MM.1S (cell line): Measurements from ENCODE around the gene CT83.
A peak's percentile ranks its signal among the peaks of the same experiment; 100 is the strongest.

Experiments
- DNase-seq: peaks from one replicate; pipeline ENCODE4 v3.0.0-alpha.2; 2015
- H2AFZ ChIP-seq: fragments of 300-600 bp; sonication (generic); 2 replicates; pipeline ENCODE4 v1.6.0; 2016; ENCODE audit warnings: antibody characterized with exemption, low read length
- H3F3A ChIP-seq: fragments of 300-600 bp; sonication (generic); 2 replicates; pipeline ENCODE4 v1.6.1; 2016; ENCODE audit warnings: mild to moderate bottlenecking, antibody characterized with exemption, low read length, moderate library complexity, mixed read lengths; ENCODE audit not compliant: insufficient read depth
- H3K27ac ChIP-seq: fragments of 300-600 bp; sonication (generic); 2 replicates; pipeline ENCODE4 v1.5.1; 2016; ENCODE audit warnings: mild to moderate bottlenecking, low read length
- H3K27me3 ChIP-seq: fragments of 300-600 bp; sonication (generic); replicated peaks from 2 replicates; pipeline ENCODE4 v1.6.0; 2016; ENCODE audit warnings: low read length; ENCODE audit not compliant: insufficient read depth
- H3K36me3 ChIP-seq: fragments of 300-600 bp; sonication (generic); replicated peaks from 2 replicates; pipeline ENCODE4 v1.6.1; 2016; ENCODE audit warnings: mild to moderate bottlenecking, low read length, mixed read lengths; ENCODE audit not compliant: insufficient read depth
- H3K4me1 ChIP-seq: fragments of 300-600 bp; sonication (generic); 2 replicates; pipeline ENCODE4 v1.6.1; 2016; ENCODE audit warnings: low read length, mixed read lengths
- H3K4me2 ChIP-seq: fragments of 300-600 bp; sonication (generic); 2 replicates; pipeline ENCODE4 v1.6.0; 2016; ENCODE audit warnings: low read depth, low read length
- H3K4me3 ChIP-seq: fragments of 300-600 bp; sonication (generic); 2 replicates; pipeline ENCODE4 v1.5.1; 2016; ENCODE audit warnings: low read length, mixed read lengths
- H3K79me2 ChIP-seq: fragments of 300-600 bp; sonication (generic); 2 replicates; pipeline ENCODE4 v1.6.1; 2016; ENCODE audit warnings: mixed run types, low read length, mixed read lengths
- H3K9ac ChIP-seq: fragments of 300-600 bp; sonication (generic); 2 replicates; pipeline ENCODE4 v1.6.1; 2016; ENCODE audit warnings: low read length, mixed read lengths
- H3K9me2 ChIP-seq: fragments of 300-600 bp; sonication (generic); replicated peaks from 2 replicates; pipeline ENCODE4 v1.6.1; 2016; ENCODE audit warnings: mild to moderate bottlenecking, low read length, mixed read lengths; ENCODE audit not compliant: insufficient read depth
- H3K9me3 ChIP-seq: fragments of 300-600 bp; sonication (generic); replicated peaks from 2 replicates; pipeline ENCODE4 v1.6.1; 2016; ENCODE audit warnings: mild to moderate bottlenecking, low read length, mixed read lengths; ENCODE audit not compliant: insufficient read depth
- H4K20me1 ChIP-seq: fragments of 300-600 bp; sonication (generic); 2 replicates; pipeline ENCODE4 v1.6.1; 2016; ENCODE audit warnings: mild to moderate bottlenecking, low read length, moderate library complexity, mixed read lengths; ENCODE audit not compliant: insufficient read depth
- EZH2 ChIP-seq: fragments of 300-600 bp; sonication (generic); optimal IDR thresholded peaks from 2 replicates; pipeline ENCODE3; 2017; ENCODE audit warnings: low read depth, mild to moderate bottlenecking, antibody characterized with exemption, low read length, mixed read lengths
- EZH2phosphoT487 ChIP-seq: fragments of 300-600 bp; sonication (generic); IDR thresholded peaks from 2 replicates; pipeline ENCODE4 v1.6.1; 2018; ENCODE audit warnings: antibody characterized with exemption, low read length
- TF ChIP-seq, protein P1 (sequence below): fragments of 300-600 bp; sonication (generic); IDR thresholded peaks from 2 replicates; pipeline ENCODE4 v1.5.1; 2016; ENCODE audit warnings: antibody characterized with exemption, low read length, mixed read lengths

The CT83 gene

DNA sequence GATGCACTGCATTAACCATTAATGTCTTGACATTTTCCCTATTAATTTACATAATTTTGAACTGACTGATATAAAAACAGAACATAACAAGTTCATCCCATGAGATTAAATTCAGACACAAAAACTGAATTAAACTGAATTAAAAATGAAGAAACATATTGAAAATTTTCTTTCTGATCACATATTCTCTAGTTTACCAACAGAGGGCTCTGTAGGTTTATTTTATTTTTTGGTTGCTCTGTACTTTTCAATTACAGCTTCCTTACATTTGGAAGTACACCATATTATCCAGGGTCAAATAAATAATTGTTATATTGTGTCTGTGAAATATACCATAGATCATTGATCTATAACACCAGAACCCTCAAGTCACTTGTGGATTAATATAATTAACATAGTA lies 27.3 kb upstream of the CT83 start:
- Histone ChIP-seq H2AFZ (no peak overlapping the region), H3K4me3 (no peak overlapping the region), H3K27ac (no peak overlapping the region), H4K20me1 (no peaks in the 10 kb centered on the region), H3K9ac (no peak overlapping the region), H3K4me1 (no peaks in the 10 kb centered on the region), H3K36me3 (no peaks in the 10 kb centered on the region), H3K9me3 (no peaks in the 10 kb centered on the region), H3F3A (no peaks in the 10 kb centered on the region), H3K4me2 (no peak overlapping the region), H3K9me2 (no peaks in the 10 kb centered on the region), H3K27me3 (no peaks in the 10 kb centered on the region), H3K79me2 (no peaks in the 10 kb centered on the region)
- DNase-seq = no peak
- no peak for TF ChIP-seq EZH2phosphoT487
- TF ChIP-seq, protein P1, sequence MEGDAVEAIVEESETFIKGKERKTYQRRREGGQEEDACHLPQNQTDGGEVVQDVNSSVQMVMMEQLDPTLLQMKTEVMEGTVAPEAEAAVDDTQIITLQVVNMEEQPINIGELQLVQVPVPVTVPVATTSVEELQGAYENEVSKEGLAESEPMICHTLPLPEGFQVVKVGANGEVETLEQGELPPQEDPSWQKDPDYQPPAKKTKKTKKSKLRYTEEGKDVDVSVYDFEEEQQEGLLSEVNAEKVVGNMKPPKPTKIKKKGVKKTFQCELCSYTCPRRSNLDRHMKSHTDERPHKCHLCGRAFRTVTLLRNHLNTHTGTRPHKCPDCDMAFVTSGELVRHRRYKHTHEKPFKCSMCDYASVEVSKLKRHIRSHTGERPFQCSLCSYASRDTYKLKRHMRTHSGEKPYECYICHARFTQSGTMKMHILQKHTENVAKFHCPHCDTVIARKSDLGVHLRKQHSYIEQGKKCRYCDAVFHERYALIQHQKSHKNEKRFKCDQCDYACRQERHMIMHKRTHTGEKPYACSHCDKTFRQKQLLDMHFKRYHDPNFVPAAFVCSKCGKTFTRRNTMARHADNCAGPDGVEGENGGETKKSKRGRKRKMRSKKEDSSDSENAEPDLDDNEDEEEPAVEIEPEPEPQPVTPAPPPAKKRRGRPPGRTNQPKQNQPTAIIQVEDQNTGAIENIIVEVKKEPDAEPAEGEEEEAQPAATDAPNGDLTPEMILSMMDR = peak; percentile 41

DNA sequence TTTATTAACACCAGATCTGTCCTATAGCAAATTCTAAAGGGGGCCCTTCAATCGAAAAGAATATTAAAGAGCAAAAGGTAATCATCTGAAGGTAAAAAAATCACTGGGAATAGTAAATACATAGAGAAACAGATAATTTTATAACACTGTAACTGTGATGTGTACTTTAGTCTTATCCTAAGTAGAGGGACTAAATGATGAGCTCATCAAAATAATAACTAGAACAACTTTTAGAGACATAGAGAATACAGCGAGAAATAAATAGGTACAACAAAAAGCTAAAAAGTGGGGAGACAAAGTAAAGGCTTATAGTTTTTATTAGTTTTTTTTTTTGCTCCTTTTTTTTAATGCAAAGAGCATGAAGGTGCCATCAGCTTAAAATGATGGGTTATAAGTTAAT lies 17.3 kb upstream of the CT83 start:
- H2AFZ ChIP-seq = no peak overlapping the region
- H3K4me3 ChIP-seq = no peak overlapping the region
- no peaks in the 10 kb centered on the region for H3F3A ChIP-seq
- no peaks in the 10 kb centered on the region for H3K9me2 ChIP-seq
- no peak for DNase-seq
- no peaks in the 10 kb centered on the region for H3K27me3 ChIP-seq
- no peaks in the 10 kb centered on the region for H3K9me3 ChIP-seq
- TF ChIP-seq EZH2 (no peak), EZH2phosphoT487 (no peak)
- H3K4me2 ChIP-seq = no peak overlapping the region
- H3K36me3 ChIP-seq = no peaks in the 10 kb centered on the region
- no peaks in the 10 kb centered on the region for H3K79me2 ChIP-seq
- H3K27ac ChIP-seq = no peak overlapping the region
- no peaks in the 10 kb centered on the region for H3K4me1 ChIP-seq
- no peak overlapping the region for H3K9ac ChIP-seq
- H4K20me1 ChIP-seq = no peaks in the 10 kb centered on the region

DNA sequence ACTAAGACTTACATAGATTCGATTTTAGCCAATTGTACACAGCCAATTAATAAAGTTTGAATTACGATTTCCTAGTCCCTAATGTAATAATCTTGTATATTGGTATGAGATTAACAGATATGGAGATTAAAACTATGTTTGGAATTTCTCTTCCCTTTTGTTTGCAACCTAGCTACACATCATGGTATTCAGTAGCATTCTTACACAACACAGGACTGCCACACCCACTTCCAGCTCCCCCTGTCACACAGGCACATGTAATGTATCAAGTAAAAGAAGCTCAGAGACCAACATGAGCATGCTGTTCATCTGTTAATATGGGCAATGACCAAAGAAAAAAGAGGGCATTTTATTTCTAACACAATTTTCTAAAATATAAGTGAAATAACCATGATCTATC lies 13.6 kb downstream of the CT83 start:
- Histone ChIP-seq H3K4me3 (no peak overlapping the region), H3K9ac (no peak overlapping the region), H3K4me2 (no peak overlapping the region), H2AFZ (no peak overlapping the region), H3K9me3 (no peaks in the 10 kb centered on the region), H3K27ac (no peak overlapping the region), H3K79me2 (no peaks in the 10 kb centered on the region), H3K27me3 (no peaks in the 10 kb centered on the region), H3K4me1 (no peaks in the 10 kb centered on the region), H3F3A (no peaks in the 10 kb centered on the region), H3K9me2 (no peaks in the 10 kb centered on the region), H4K20me1 (no peaks in the 10 kb centered on the region), H3K36me3 (no peaks in the 10 kb centered on the region)
- TF ChIP-seq, protein P1 = no peak
- TF ChIP-seq EZH2phosphoT487 = no peak
- no peak for TF ChIP-seq EZH2
- no peak for DNase-seq

DNA sequence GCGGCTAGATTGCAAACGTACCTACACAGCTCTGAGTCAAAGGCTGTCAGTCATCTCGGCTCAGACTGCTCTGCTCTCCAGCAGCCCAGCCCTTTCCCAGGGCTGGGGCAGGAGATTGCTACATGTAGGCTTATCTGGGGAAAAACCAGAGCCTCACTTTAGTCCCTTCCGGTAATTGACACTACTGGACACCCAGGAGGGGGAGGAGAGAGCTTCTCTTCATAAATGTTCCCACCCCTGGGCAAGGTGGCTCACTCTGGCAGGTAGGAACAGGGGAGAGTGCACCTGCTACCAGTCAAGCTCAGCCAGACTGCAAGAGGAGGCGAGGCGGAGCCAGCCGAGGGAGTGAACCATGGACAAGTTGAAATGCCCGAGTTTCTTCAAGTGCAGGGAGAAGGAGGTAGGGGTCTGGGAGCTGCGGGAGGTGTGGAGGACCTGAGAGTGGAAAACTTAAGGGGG lies 26.4 kb downstream of the CT83 start, which contains the start of gene SLC6A14:
TSS of gene SLC6A14 (plus strand) at position 249 of the 459 bp plus-strand sequence. CDS start at position 353, 104 bp downstream.
- Histone ChIP-seq H3K4me3 (no peak within 1 kb of the TSS), H3K9ac (no peak within 1 kb of the TSS), H3K9me2 (no peaks in the 10 kb centered on the region), H3F3A (no peaks in the 10 kb centered on the region), H2AFZ (no peak within 1 kb of the TSS), H3K36me3 (no peaks in the 10 kb centered on the region), H3K4me1 (no peaks in the 10 kb centered on the region), H4K20me1 (no peaks in the 10 kb centered on the region), H3K27me3 (no peaks in the 10 kb centered on the region), H3K9me3 (no peaks in the 10 kb centered on the region), H3K27ac (no peak within 1 kb of the TSS), H3K79me2 (no peaks in the 10 kb centered on the region), H3K4me2 (no peak within 1 kb of the TSS)
- DNase-seq = no peak
- no peak for TF ChIP-seq EZH2phosphoT487
